ENCODE data around the gene TMPRSS6.

Gene TMPRSS6

DNA sequence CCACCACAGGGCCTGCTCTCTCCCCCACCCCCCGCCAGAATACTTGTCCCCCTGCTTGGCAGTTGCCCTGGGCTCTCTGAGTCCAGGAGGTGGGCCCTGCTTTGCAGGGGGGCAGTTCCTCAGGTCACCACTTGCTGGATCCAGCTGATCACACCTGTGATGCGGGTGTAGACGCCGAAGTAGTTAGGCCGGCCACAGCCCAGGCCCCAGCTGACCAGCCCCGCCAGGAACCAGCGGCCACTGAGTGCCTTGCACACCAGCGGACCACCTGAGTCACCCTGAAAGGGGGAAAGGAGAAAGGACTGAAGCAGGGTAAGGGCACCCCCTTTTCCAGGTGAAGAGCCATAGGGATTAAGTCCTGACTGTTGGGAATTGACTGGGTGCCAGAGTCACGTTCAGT lies 43.6 kb downstream of the TMPRSS6 start:
- DNase-seq (ENCODE audit: low read depth in 3 of 3): no peak

DNA sequence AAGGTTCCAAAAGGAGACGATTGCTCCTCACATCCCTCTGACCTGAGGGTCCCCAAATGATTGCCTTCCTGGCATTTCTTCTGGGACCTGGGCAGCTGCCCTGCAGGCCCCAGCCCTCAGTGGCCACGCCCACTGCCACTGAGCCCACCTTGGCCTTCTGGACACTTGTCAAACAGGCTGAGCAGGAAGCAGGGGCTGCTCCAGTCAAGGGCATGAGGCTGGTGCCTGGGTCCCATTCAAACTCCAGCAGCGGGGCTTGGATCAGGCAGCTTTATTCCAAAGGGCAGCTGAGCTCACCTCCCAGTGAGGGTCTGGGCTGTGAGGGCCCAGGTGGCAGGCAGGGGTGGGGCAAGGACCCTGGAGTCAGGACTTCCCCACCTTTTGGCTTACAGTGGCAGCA lies 44.3 kb downstream of the TMPRSS6 start:
- no peak for DNase-seq (ENCODE audit: low read depth in 3 of 3)

DNA sequence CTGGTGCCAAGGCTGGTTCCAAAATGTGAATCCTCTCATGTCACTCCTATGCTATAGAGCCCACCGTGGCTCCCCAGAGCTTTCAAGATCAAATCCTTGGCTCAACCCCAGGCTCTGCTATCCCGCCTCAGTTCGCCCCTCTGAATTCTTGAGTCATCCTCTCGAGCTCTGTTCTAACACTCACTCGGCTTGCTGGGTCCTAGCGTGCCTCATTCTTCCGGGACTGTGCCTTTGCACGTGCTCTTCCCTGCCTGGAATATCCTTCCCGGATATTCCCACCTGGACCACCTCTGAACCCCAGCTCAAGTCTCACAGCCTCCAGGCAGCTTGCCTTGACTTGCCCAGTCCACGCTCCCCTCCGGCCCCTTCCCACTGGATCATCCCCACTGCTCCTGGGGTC lies 45.0 kb downstream of the TMPRSS6 start:
- DNase-seq (ENCODE audit: low read depth in 3 of 3): no peak

DNA sequence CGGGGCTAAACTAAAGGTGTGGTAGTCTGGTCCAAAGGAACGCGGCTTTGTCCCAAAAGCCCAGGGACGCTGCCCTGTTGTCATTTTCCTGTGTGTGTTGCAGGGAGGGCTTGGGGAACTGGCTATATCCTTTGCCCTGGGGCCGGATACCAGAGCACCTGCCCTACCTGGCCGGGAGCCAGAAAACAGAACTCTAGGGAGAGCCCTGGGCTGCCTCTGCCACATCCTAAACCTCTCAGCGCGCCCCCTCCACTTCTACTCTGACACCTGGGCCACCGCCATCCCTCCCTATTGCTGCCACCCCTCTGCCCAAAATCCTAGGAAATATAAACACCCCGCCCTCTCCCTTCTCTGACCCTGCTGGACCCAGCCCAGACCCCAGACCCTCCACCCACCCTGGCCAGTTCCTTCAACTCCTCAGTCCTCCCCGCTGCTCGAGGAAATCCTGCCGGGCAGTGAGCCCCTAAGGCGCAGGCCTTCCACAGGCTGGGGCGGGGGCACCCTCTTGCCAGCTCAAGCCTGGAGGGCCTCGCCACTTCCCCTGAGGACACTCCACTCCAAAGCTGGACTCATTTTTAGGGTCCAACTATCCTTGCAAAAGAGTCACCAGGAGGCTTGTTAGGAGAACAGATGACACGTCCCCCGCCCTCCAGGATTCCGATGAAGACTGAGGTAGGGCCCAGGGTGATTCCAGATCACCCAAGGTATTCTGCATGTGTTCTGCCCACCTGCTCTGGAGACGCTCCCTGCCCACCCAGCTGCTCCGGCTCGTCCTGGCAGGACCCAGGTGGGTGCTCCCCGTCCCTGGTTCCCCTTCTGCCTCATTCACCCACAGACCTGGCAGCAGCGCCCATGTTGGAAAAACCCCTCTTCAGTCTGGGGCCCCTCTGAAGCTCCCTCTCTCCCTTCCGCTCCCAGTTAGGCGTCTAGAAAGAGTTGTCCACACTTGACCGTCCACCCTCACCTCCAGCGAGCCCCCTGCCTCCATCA lies 45.8 kb downstream of the TMPRSS6 start:
- no peak for DNase-seq (ENCODE audit: low read depth in 3 of 3)

DNA sequence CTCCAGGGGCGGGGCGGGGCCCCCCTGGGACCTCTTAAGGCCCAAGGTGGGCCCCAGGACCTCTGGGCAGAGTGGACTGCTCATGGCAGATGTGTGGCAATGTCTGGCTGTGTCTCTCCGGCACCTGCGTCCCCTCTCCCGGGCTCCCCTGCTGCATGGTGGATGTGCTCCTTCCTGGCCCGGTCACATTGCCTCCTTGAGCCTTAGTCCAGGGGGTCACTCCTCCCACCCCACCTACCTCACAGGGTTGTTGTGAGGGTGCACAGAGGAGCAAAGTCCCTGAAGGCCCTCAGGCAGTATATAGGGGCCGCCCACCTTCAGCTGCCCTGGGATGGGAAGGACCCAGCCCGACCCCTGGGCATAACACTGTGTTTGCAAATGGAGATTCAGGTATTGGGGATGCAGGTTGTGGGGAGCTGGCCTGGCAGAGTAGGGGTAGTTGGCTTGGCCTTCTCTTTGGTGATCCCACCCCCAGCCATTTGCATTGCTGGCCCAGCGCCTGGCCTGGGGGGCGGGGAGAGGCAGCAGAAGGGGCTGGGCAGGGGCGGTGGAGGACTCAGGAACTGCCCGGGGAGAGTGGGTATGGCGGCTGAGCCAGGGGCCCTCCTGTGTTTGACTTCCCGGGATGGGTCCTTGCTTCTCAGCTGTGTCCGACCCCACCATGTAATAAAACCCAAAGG lies 46.7 kb downstream of the TMPRSS6 start:
- no peak for DNase-seq (ENCODE audit: low read depth in 3 of 3)

DNA sequence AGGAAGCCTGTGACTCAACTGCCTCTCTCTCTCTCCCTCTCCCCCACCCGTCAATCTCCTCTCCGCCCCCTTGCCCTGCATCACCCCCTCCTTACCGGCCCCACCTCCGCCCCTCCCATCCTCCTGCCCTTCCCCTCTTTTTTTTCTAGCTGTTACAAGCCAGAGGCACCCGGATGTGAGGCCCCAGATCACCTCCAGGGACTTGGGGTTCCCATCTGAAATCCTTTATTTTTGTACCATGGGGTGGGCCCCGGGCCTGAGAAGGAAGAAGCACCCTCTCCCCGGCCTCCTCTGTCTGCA lies 47.2 kb downstream of the TMPRSS6 start:
- DNase-seq (ENCODE audit: low read depth in 3 of 3): no peak

DNA sequence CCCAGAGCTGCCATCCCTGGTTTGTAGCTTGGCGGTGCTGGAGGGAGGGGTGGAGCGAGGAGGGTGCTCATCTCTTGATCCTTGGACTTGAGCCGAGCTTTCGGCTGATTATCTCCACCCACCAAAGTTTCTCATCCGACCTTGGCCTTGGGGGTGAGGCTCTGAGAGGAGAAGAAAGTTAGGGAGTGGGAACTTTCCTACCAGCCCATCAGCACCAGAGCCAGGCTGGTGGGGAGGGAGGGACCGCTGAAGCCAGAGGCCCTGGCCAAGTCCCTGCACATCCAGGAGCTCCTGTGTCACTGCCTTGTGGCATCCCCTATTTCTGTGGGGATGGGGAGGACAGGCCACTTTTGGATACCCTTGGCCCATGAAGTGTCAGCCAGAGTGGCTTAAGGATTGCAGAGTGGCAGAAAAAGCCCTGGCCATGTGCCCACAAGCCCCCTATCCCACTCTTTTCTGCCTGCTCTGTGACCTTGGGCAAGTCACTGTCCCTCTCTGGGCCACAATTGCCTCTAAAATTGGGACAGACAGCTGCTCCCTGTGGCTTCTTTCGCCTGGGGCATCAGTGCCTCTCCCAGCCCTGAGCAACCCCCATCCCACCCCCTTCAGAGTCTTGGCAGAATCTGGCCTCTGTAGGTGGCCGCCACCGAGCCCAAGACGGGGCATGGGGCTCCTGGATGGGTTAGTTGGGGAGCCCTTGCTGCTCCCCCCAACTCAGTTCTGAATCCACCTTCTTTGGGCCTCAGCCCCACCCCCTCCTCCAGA lies 47.7 kb downstream of the TMPRSS6 start:
- DNase-seq (ENCODE audit: low read depth in 3 of 3): no peak

DNA sequence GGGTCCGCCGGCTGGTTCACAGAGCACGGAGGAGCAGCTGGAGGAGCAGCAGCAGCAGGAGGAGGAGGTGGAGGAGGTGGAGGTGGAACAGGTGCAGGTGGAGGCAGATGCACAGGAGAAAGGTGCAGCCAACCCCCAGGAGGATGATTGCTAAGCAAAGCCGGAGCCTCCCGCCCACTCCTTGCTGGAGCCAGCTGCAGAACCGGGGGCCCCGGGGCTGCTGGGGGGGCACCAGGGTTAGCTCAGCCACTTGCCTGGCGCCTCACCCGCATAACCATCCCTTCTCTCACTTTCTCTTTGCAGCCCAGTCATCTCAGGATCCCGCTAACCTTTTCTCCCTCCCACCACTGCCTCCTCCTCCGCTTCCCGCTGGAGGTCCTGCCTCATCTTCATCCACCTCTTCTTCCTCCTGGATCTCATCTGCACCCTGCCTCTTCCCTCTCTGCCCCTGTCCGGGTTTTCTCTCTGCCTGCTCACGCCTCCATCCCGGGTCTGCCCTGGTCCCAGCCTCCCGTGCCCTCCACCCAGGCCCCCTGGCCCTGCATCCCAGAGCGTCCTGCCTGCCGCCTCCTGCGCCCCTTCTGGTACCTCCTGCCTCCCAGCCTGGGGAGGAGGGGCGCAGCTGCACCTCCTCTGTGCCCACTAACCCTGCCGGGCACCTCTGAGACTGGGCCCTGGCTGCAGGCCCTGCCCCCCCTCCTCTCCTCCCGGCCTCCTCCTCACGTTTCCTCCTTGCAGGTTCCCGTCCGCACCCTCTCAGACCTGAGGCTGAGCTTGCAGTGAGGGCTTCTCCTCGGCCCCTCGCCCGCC lies 48.5 kb downstream of the TMPRSS6 start:
- DNase-seq (ENCODE audit: low read depth in 3 of 3): no peak

DNA sequence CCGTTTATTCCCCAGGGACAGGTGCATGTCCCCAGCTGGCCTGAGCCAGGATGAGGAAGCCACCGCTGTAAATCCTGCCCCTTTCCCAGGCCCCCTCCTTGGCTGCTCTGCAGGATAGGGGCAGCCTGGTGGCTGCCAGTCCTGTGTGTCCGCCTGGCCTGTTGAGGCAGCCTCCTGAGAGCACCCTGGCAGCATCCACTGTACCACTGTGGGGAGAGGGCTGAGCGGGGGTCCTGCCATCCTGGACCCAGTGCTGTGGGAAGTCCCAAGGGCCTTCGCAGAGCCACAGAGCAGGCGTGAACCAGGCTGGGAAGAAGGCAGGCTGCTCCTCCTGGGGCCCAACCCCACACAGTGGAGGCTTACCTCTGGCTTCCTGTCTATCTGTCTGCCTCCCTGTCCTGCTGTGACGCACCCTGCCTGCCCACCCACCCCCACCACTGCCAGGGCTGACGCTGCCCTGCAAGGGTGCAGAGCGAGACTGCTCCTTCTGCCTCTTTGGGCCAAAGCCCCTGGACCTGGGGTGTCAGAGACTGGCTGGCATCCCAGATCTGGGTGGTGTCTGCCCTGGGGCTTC lies 49.5 kb downstream of the TMPRSS6 start:
- DNase-seq (ENCODE audit: low read depth in 3 of 3): no peak

DNA sequence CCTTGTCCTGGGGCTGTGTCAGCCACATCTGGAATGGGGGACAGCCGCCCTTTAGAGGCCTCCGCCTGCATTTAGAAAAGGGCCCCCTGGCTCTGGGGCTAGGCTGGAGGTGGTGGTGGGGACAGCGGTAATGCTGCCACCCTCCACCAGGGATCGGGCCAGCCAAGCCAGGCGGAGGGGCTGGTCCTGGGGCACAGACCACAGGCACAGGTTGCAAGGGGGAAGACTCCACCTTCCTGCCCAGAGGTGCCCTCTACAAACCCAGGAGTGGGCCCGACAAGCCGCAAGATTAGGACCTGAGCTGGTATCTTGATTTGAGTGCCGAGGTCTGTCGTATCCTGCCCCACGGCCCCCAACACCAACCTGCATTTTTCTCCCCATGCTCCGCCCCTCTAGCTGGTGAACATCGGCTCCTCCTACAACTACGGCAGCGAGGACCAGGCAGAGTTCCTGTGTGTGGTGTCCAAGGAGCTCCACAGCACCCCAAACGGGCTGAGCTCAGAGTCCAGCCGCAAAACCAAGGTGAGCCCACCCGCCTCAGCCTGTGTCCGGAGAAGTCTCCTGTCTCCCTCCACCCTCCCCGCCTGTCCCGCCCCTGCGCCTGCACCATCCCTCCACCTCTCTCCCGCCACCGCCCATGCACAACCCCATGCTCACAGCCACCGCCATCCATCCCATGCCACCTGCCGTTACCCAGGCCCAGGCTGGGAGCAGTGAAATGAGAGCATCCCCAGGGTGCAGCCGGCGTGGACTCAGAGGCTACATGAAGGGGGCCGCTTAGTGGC lies 50.4 kb downstream of the TMPRSS6 start:
- no peak for DNase-seq (ENCODE audit: low read depth in 3 of 3)

DNA sequence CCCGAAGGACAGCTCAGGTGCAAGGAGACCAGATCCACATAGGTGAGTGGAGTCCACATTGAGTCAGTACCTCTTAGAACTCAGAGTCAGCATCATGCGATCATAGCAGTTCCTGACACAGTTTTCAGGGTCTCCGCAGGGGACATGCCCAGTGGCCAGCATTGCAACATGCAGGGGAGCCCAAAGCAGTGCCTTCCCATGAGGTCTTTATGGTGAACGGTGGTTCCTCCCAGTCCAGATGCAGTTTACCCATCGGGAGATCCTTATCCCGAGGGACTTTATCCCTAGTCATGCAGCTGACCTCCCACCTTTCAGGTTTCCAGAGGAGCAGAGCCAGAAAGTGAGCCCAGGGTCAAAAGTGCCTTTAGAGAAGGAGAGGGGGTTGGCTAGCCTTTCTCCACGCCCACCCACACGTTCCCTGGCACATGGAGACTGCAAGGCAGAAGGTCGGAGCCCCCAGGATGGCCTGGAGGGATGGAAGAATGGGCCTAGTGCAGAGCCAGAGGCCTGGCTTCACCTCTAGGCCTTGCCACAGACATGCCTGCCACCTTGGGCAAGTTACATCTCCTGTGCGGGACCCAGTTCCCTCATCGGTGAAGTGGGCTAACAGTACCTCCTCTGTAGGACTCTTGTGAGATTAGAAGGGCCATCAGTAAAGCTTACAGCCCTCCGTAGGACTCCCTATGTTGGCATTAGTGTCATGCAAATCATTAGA lies 51.6 kb downstream of the TMPRSS6 start:
- no peak for DNase-seq (ENCODE audit: low read depth in 3 of 3)

DNA sequence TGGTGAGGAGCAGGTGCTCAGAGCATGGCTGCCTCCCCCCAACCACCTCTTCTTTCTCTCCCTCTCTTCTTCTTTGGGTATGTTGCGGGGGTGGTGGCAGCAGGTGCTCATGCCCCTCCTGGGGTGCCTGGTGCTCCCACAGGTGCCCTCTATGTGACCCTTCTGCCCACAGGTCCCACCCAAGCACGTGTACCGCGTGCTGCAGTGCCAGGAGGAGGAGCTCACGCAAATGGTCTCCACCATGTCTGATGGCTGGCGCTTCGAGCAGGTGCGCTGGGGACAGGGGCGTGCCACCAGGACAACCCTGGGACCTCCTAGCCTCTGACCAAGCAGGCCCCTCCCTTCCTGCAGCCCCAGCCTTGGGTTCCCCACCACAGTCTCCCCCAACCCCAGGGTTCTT lies 52.3 kb downstream of the TMPRSS6 start:
- DNase-seq (ENCODE audit: low read depth in 3 of 3): no peak

DNA sequence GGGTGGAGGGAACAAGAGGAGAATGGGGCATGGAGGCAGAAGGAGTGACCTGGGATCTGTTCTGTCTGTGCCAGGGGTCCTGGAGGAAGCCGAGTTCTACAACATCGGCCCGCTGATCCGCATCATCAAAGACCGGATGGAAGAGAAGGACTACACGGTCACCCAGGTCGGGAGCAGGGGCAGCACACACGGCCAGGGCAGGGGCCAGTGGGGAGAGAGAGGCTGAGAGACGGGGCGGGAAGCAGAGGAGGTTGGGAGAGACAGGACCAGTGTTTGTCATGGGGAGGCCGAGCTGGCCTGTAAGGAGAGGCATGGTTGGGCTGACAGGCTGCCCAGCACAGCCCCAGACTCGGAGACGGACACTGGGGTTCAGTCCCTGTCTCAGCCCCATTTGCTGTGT lies 53.3 kb downstream of the TMPRSS6 start:
- DNase-seq (ENCODE audit: low read depth in 3 of 3): no peak

DNA sequence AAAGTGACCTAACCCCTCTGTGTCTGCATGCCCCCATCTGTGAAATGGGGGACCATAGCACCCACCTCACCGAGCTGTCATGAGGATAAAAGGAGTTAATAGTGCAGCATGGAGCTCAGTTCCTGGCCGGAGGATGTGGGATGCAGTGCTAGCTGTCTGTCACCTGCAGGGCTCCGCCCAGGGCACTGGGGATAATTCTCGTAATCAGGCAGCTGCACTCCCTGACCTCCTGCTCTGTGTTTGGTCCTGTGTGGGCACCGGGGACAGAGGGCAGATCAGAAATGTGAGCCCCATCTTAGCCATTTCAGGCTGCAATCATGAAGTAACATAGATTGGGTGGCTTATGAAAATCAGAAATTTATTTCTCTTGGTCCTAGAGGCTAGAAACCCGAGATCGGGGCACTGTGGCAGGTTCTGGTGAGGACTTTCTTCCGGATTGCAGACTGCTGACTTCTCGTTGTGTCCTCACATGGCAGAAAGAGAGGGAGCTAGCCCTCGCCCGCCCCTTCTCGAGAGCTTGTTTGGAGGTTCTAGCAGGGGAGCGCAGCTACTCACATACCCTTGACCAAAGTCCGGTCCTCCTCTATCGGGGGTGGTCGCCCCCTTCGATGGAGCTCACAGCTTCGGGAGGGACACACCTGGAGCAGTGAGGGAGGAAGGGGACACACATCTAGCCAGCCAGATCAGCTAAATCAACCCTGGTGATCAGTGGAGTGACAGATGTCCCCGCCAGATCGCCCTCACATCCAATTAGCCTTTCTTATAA lies 54.7 kb downstream of the TMPRSS6 start:
- no peak for DNase-seq (ENCODE audit: low read depth in 3 of 3)

DNA sequence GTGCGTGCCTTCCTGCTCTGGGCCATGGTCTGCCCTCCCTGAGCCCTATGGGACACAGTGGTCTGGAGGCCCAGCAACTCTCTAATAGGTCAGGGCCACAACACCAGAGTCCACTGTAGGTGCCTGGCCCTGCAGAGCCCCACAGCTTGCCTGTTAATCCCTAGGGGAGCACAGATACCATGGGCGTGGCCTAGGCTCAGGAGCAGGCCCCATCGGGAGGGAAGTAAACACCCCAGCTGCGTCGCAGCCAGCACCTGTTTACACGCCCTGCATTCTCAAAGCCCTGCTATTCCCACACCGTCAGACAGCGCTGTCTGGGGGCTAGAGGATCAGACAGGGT lies 55.5 kb downstream of the TMPRSS6 start:
- no peak for DNase-seq (ENCODE audit: low read depth in 3 of 3)

DNA sequence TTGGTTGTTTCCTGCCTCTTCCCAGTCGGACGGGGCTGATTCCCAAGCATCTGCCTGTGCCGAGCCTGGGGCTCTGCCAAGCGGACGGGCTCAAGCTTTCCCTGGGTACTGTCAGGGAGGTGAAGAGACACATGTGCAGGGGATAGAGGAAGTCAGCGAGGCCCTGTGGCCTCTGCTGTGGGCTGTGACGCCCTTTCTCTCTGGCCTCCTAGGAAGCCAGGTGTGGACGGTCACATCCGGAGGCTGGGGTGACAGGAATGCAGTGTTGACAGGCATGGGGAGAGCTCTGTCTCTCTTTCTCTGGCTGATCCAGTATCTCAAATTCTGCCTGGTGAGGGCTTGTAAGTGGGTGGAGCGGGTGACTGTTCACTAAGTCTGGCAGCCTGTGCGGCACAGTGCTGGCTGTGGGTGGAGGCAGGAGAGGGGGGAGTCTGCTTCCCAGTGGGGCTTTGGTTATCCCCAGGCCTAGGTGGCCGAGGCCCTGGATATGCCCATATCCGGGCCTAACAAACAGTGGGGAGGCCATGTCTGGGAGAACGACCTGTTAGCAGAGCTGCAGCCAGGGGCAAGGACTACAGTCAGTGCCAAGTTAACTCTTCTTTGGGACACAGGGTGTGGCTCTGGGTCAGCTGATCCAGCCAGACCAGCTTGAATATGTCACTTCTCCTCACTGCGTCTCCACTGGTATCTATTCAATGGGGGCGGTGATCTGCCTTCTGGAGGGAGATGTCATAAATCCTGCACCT lies 56.0 kb downstream of the TMPRSS6 start:
- no peak for DNase-seq (ENCODE audit: low read depth in 3 of 3)

DNA sequence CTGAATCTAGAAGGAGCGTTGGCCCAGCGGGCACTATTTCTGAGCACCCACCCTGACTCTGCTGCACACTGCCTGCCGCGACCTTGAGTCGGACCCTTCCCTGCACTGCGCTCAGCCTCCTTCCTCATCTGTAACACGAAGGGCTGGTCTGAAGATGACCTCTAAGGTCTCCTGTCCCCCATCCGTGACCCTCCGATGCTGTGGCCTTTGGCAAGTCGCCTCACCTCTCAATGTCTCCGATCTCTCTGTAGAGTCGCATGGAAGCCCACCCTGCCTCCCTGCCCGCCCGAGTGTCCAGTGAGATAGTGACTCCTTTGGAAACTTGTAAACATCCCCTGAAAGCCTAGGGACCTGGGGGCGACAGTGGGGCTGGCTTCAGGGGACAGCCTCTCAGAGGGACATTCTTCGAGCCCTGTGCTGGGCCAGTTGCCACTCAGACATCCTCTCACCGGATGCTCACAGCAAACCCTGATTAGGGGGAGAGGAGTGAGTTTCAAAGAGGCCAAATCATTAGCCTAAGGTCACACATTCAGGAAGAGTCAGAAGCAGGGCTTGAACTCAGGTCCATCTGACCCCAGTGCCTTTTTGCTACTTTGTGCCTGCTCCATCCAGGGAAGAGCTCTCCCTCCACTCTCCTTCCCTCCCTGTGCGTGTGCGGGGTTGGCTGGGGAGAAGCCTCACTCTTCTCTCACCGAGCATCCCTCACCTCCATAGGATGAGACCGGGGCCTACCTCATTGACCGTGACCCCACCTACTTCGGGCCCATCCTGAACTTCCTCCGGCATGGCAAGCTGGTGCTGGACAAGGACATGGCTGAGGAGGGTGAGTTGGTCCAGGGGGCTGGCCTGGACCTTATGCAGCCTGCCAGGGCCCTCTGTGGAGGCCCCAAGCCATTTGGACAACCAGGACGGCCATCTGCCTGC lies 56.9 kb downstream of the TMPRSS6 start:
- no peak for DNase-seq (ENCODE audit: low read depth in 3 of 3)
